ENCODE measurements around the gene FMR1. TPM values are rescaled to one million over a fixed set of nuclear protein-coding genes. Genes with fewer than 3 reads are reported as not detected.

FMR1 gene
- total RNA-seq: 28.5 and 28.7 TPM in 2 replicates

DNA sequence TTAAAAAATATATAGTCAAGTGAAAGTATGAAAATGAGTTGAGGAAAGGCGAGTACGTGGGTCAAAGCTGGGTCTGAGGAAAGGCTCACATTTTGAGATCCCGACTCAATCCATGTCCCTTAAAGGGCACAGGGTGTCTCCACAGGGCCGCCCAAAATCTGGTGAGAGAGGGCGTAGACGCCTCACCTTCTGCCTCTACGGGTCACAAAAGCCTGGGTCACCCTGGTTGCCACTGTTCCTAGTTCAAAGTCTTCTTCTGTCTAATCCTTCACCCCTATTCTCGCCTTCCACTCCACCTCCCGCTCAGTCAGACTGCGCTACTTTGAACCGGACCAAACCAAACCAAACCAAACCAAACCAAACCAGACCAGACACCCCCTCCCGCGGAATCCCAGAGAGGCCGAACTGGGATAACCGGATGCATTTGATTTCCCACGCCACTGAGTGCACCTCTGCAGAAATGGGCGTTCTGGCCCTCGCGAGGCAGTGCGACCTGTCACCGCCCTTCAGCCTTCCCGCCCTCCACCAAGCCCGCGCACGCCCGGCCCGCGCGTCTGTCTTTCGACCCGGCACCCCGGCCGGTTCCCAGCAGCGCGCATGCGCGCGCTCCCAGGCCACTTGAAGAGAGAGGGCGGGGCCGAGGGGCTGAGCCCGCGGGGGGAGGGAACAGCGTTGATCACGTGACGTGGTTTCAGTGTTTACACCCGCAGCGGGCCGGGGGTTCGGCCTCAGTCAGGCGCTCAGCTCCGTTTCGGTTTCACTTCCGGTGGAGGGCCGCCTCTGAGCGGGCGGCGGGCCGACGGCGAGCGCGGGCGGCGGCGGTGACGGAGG, at the start of gene FMR1:
Gene FMR1, plus strand, starts transcription at position 728 of the 831 bp plus-strand sequence. CDS start 261 bp downstream, outside the sequence.

DNA sequence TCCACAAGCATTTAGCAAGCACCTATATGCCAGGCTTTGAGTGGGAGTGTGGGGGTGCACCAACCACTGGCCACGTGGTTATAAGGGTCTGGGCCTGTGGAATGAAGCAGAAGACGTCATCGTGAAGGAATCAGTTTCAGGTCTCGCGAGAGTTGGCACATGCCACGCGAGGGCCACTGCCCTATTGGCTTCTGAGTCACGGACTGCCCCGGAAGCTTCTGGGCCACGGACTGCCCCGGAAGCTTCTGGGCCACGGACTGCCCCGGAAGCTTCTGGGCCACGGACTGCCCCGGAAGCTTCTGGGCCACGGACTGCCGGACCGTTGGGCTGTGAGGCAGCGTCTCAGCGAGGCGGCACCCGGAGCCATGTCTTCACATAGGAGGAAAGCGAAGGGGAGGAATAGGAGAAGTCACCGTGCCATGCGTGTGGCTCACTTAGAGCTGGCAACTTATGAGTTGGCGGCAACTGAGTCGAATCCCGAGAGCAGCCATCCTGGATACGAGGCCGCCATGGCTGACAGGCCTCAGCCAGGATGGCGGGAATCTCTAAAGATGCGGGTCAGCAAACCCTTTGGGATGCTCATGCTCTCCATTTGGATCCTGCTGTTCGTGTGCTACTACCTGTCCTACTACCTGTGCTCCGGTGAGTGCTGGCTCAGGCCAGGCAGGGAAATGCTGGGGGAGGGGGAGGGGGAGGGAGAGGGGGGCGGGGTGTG, 69.5 kb downstream of the FMR1 start, which contains the start of gene FMR1NB:
Gene FMR1NB, plus strand, starts transcription at position 300 of the 715 bp plus-strand sequence. Its CDS starts 66 bp downstream, at position 366.

Other genes with a start within 250 kb of the FMR1 start
- 0.14 TPM in 1 of 2 replicates, not detected in the other for gene FMR1NB, start 69.4 kb downstream of the FMR1 start, total RNA-seq

Data from smooth muscle cell of bladder (primary cell).